Tibial nerve (tissue), 4 donors: Measurements from ENCODE around the gene USP28. TPM values are rescaled to one million over a fixed set of nuclear protein-coding genes. Genes with fewer than 3 reads are reported as not detected.
"Not testable (repeated sequence)": the region's sequence is repeated elsewhere in the genome, so short reads cannot be mapped to it uniquely, and the experiment has no call there.

ENCODE experiments used
- DNase-seq, 2 donors: peaks; one replicate each; pipeline ENCODE4 v3.0.0-alpha.2; 2019; ENCODE audit warnings: low spot score in 2 of 2
- H3K27ac ChIP-seq, 4 donors: fragments of 200-600 bp; sonication (generic) in 3 of 4; one replicate each; pipeline ENCODE4 v1.5.1; 2017 to 2019; ENCODE audit warnings: mild to moderate bottlenecking in 1 of 4
- H3K27me3 ChIP-seq, 2 donors: fragments of 200-600 bp; sonication (generic) in 1 of 2; one replicate each; pipeline versions ENCODE4 v1.5.1 to v1.6.0; 2017 to 2019
- H3K36me3 ChIP-seq, 3 donors: fragments of 200-600 bp; sonication (generic); one replicate each; pipeline ENCODE4 v1.5.1; 2018 to 2019
- H3K4me1 ChIP-seq, 4 donors: fragments of 200-600 bp; sonication (generic) in 3 of 4; one replicate each; pipeline ENCODE4 v1.5.1; 2017 to 2019
- H3K4me3 ChIP-seq, 4 donors: fragments of 200-600 bp; sonication (generic) in 3 of 4; one replicate each; pipeline ENCODE4 v1.5.1; 2017 to 2019; ENCODE audit warnings: mild to moderate bottlenecking in 1 of 4, moderate library complexity in 1 of 4
- H3K9me3 ChIP-seq, 4 donors: fragments of 200-600 bp; sonication (generic) in 3 of 4; one replicate each; pipeline ENCODE4 v1.5.1; 2017 to 2019
- EP300 ChIP-seq, 2 donors: sonication (generic); formaldehyde crosslinking; IDR thresholded peaks; one replicate each; pipeline ENCODE4 v1.6.1; 2017; ENCODE audit warnings: antibody characterized with exemption in 2 of 2, mild to moderate bottlenecking in 1 of 2
- POLR2A ChIP-seq, 2 donors: fragments of 450-650 bp; IDR thresholded peaks; one replicate each; pipeline ENCODE4 v1.6.1; 2017; ENCODE audit warnings: antibody characterized with exemption in 2 of 2, mild to moderate bottlenecking in 2 of 2, moderate library complexity in 2 of 2
- WGBS, 2 donors: methylation state at CpG; one replicate each; pipeline ENCODE4 v1.1.5; 2018; 5-methylcytosine and 5-hydroxymethylcytosine counted together
- total RNA-seq, 4 donors: library from RNA; depleted of rRNA; stranded (reverse); fragments of >200 nt; gene quantifications; one replicate each; pipeline ENCODE4 v1.1.0, GENCODE V29; 2016
- TF ChIP-seq, protein P1 (sequence below), 5 experiments: fragments of 200-600 bp in 3 of 5; fragments of 450-650 bp in 2 of 5; sonication (generic) in 3 of 5; IDR thresholded peaks; one replicate each; pipeline ENCODE4 v1.5.1; 2016 to 2019; ENCODE audit warnings: antibody characterized with exemption in 5 of 5, mild to moderate bottlenecking in 3 of 5, moderate library complexity in 2 of 5

USP28 gene
- total RNA-seq, 4 donors from 2014 or later = 10.7 to 20.4 (median 15.4) TPM

DNA sequence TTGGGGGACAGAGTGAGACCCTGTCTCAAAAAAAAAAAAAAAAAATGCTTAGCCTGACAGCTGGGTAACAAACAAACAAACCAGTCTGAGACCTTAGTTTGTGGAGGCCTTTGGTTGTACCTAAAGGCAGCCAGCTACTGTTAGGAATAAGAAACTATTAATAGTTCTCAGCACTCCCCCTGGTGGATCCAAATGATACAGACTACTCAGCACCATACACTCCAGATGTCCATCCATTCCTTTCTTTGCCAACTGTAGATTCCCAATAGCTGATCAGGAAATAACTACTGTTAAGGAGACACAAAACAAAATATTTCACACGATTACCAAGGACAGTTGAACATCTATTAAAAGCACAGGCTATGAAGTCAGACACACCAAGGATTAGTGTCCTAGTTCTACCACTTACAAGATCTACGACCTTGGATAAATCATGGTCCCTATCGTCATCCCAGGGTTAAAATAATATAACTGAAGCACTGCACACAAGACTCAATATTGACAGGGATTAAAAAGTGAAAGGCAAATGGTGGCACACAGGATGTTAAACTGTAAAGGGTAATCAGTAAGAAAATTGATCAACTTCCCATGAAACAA is 78.6 kb downstream of the USP28 start:
- no peaks in the 10 kb centered on the region for H3K4me1 ChIP-seq
- WGBS, 2 donors = 70 to 75% methylated on average over 3 of the region's 3 CpGs
- no peak for TF ChIP-seq EP300 (IDR thresholded peaks at IDR 0.05)
- no peak for TF ChIP-seq POLR2A (IDR thresholded peaks at IDR 0.05)
- TF ChIP-seq, protein P1, sequence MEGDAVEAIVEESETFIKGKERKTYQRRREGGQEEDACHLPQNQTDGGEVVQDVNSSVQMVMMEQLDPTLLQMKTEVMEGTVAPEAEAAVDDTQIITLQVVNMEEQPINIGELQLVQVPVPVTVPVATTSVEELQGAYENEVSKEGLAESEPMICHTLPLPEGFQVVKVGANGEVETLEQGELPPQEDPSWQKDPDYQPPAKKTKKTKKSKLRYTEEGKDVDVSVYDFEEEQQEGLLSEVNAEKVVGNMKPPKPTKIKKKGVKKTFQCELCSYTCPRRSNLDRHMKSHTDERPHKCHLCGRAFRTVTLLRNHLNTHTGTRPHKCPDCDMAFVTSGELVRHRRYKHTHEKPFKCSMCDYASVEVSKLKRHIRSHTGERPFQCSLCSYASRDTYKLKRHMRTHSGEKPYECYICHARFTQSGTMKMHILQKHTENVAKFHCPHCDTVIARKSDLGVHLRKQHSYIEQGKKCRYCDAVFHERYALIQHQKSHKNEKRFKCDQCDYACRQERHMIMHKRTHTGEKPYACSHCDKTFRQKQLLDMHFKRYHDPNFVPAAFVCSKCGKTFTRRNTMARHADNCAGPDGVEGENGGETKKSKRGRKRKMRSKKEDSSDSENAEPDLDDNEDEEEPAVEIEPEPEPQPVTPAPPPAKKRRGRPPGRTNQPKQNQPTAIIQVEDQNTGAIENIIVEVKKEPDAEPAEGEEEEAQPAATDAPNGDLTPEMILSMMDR (IDR thresholded peaks at IDR 0.05) = peak; percentile 51 to 59 (median 52)
- DNase-seq = peak in 1 of 2 donors; percentile 49
- H3K36me3 ChIP-seq = peaks cover 0 to 38% (median 0%) of the 10 kb centered on the region in 3 donors
- H3K9me3 ChIP-seq = no peaks in the 10 kb centered on the region
- no peak overlapping the region for H3K4me3 ChIP-seq
- H3K27me3 ChIP-seq = no peaks in the 10 kb centered on the region
- no peak overlapping the region for H3K27ac ChIP-seq

DNA sequence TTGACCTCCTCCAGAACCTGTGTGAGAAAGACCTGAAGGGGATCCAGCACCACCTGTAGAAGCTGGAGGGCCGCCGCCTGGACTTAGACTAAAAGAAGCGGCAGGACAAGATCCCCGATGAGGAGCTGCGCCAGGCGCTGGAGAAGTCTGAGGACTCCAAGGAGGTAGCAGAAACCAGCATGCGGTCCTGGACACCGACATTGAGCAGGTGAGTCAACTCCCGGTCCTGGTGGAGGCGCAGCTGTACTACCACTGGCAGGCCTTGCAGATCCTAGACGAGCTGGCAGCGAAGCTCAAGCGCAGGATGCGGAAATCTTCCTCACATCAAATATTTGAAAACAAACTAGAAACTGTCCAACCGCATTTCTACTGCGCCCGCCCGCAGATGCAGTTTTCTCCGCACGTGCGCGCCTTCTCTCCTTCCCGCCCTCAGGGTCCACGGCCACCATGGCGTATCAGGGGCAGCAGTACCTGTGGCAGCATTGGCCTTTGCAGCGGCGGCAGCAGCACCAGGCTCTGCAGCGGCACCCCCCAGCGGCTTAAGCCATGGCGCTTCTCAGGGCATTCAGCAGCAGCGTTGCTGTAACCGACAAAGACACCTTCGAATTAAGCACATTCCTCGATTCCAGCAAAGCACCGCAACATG is 85.6 kb downstream of the USP28 start:
- TF ChIP-seq EP300 (IDR thresholded peaks at IDR 0.05) (no peak), POLR2A (IDR thresholded peaks at IDR 0.05) (no peak)
- TF ChIP-seq, protein P1 (IDR thresholded peaks at IDR 0.05) = no peak
- Histone ChIP-seq H3K27ac (no peak overlapping the region), H3K36me3 (no peaks in the 10 kb centered on the region), H3K9me3 (no peaks in the 10 kb centered on the region), H3K4me3 (no peak overlapping the region), H3K27me3 (no peaks in the 10 kb centered on the region), H3K4me1 (no peaks in the 10 kb centered on the region)
- no peak for DNase-seq
- 84 to 93% methylated on average over 35 of the region's 35 CpGs for WGBS, 2 donors

DNA sequence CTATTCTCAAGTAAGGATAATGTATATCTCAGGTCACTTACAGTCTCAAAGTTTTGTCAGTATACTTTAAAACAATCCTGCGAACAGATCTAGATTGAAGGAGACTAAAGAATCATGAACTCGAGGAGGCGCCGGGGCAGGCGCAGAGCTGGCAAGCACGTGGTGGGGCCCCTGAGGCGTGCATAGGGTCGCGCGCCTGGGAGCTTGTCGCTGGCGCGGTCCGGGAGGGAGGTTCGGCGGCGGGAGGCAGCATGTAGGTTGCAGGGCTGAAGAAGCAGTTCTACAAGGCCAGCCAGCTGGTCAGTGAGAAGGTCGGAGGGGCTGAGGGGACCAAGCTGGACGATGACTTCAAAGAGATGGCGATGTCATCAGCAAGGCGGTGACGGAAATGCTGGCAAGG is 86.4 kb downstream of the USP28 start:
- H3K27me3 ChIP-seq, H3K9me3 ChIP-seq, DNase-seq, H3K27ac ChIP-seq, H3K4me3 ChIP-seq, H3K4me1 ChIP-seq, H3K36me3 ChIP-seq: not testable (repeated sequence)
- 81 to 92% methylated on average over 22 of the region's 22 CpGs for WGBS, 2 donors

DNA sequence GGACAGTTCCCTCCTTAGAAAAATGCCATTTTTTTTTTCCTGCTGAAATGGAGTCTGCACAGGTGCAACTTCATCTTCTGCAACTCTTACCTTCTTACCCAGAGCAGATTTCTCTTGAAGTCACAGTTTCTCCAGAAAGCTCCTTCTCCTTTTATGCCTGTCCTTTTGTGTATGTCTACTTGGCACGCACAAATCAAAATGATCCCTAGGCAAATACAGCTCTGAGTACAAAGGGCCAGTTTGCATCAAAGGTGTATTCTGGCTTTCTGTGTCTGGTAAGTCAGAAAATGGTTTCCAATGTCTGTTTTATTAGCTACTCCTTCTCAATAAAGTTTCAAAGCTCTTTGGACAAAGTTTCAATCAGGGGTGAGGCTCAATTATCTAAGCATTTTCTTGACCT is 93.2 kb downstream of the USP28 start:
- H3K4me3 ChIP-seq = no peak overlapping the region
- DNase-seq = no peak
- TF ChIP-seq EP300 (IDR thresholded peaks at IDR 0.05) = no peak
- TF ChIP-seq, protein P1 (IDR thresholded peaks at IDR 0.05) = no peak
- TF ChIP-seq POLR2A (IDR thresholded peaks at IDR 0.05) = no peak
- H3K4me1 ChIP-seq = no peaks in the 10 kb centered on the region
- no peaks in the 10 kb centered on the region for H3K27me3 ChIP-seq
- no peak overlapping the region for H3K27ac ChIP-seq
- no peaks in the 10 kb centered on the region for H3K36me3 ChIP-seq
- 71 to 95% methylated on average over 1 of the region's 1 CpG for WGBS, 2 donors
- no peaks in the 10 kb centered on the region for H3K9me3 ChIP-seq

DNA sequence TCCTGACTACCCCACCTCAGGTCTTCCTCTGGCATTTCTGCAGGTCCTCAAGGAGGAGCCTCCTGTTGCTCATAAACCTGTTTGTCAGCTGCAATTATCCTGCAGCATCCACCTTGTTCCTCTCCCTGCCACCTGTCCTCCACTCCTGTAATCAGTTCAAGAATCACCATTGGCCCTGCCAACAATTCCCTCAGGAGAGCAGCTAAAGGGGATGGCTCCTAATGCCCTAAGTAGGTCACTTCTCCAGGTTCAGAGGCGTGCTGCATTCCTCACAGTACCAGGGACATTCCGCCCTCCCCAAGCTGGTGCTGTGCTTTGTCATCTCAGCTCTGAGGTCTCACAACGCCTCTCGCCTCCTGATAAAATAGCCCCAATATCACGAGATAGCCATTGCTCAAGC is 93.7 kb downstream of the USP28 start:
- Histone ChIP-seq H3K9me3 (no peaks in the 10 kb centered on the region), H3K4me1 (no peaks in the 10 kb centered on the region), H3K4me3 (no peak overlapping the region), H3K27me3 (no peaks in the 10 kb centered on the region), H3K27ac (no peak overlapping the region), H3K36me3 (no peaks in the 10 kb centered on the region)
- TF ChIP-seq EP300 (IDR thresholded peaks at IDR 0.05) (no peak), POLR2A (IDR thresholded peaks at IDR 0.05) (no peak)
- TF ChIP-seq, protein P1 (IDR thresholded peaks at IDR 0.05) = no peak
- 76 to 82% methylated on average over 5 of the region's 5 CpGs for WGBS, 2 donors
- DNase-seq = no peak
